GM18517 (cell line): ENCODE data around the gene TMC3.

Experiments used
- ATAC-seq: cut with Tn5 transposase; IDR thresholded peaks from one replicate; pipeline ENCODE4 v1.9.1; 2021; ENCODE audit warnings: mild to moderate bottlenecking, moderate library complexity; ENCODE audit not compliant: unreplicated experiment

Gene TMC3

GRCh38 chr15:81282606-81282895, 91.5 kb downstream of the TMC3 start:
- ATAC-seq, result no peak

DNA sequence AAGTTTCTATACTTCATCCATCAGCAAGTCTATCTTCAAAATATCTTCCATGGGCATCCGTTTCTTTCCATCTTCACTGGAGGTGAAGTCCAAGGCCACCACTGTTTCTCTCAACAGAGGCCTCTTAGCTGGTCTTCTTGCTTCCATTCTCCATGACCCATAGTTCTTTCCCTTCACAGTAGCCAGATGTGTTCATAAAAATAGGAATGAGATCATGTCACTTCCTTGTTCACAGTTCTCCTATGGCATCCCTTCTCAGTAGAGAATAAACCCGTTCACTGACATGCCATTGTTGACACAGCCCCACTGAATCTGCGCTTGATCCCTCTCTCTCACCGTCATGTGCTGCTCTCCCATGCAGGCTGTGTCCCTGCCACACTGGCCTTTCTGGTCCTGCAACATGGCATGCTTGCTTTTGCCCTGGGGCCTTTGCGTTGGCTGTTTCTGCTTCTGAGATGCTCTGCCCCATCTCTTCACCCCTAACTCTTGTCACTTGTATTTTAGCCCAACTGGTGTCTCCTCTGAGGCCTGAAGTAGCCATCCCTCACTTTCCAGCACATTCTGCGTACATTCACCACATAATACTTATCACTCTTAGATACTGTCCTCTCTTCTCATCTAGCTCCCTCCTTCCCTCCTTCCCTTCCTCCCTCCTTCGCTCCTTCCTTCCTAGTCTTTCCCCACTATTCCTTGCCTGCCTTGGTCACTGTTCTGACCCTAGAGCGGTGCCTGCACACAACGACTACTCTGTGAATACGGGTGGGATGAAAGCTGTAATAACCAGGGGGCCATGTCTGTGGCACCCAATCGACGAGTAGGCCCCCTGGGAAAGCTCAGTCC, 92.0 kb downstream of the TMC3 start:
- no peak for ATAC-seq

GRCh38 chr15:81281456-81281735, 92.6 kb downstream of the TMC3 start:
- ATAC-seq, result no peak
